ENCODE data around the gene OR52N4.

DNA sequence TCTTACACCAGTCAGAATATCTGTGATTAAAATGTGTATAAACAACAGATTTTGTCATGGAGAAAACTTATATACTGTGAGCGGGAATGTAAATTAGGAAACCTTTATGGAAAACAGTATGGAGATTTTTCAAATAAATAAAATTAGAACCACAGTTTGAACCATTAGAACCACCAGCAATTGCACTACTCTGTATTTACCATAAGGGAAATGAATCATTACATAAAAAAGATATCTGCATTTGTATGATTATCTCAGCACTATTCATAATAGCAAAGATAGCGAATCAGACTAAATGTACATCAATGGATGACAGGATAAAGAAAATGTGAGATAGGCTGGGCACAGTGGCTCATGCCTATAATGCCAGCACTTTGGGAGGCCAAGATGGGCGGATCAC lies 7.4 kb upstream of the OR52N4 start:
- TF ChIP-seq RAD21 (IDR thresholded peaks at IDR 0.05; ENCODE audit: low read depth) (no peak), POLR2A (IDR thresholded peaks at IDR 0.05; ENCODE audit: borderline replicate concordance, extremely low read depth, insufficient read depth, insufficient read length) (no peak), EZH2 (IDR thresholded peaks at IDR 0.05) (no peak), JUND (IDR thresholded peaks at IDR 0.05) (no peak), ZNF274 (IDR thresholded peaks at IDR 0.05; ENCODE audit: low read depth, low read length) (no peak), EZH2phosphoT487 (IDR thresholded peaks at IDR 0.05; ENCODE audit: borderline replicate concordance) (no peak), EGR1 (IDR thresholded peaks at IDR 0.05; ENCODE audit: low read depth) (no peak)
- TF ChIP-seq, protein P1, sequence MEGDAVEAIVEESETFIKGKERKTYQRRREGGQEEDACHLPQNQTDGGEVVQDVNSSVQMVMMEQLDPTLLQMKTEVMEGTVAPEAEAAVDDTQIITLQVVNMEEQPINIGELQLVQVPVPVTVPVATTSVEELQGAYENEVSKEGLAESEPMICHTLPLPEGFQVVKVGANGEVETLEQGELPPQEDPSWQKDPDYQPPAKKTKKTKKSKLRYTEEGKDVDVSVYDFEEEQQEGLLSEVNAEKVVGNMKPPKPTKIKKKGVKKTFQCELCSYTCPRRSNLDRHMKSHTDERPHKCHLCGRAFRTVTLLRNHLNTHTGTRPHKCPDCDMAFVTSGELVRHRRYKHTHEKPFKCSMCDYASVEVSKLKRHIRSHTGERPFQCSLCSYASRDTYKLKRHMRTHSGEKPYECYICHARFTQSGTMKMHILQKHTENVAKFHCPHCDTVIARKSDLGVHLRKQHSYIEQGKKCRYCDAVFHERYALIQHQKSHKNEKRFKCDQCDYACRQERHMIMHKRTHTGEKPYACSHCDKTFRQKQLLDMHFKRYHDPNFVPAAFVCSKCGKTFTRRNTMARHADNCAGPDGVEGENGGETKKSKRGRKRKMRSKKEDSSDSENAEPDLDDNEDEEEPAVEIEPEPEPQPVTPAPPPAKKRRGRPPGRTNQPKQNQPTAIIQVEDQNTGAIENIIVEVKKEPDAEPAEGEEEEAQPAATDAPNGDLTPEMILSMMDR (IDR thresholded peaks at IDR 0.05 in 2 of 3, conservative IDR thresholded peaks at IDR 0.05 in 1 of 3; ENCODE audit: borderline replicate concordance in 1 of 3, insufficient read depth in 1 of 3, low read depth in 2 of 3, low read length in 2 of 3), result no peak
- TF ChIP-seq, protein P2, sequence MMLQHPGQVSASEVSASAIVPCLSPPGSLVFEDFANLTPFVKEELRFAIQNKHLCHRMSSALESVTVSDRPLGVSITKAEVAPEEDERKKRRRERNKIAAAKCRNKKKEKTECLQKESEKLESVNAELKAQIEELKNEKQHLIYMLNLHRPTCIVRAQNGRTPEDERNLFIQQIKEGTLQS (IDR thresholded peaks at IDR 0.05), result no peak
- TF ChIP-seq, protein P3, sequence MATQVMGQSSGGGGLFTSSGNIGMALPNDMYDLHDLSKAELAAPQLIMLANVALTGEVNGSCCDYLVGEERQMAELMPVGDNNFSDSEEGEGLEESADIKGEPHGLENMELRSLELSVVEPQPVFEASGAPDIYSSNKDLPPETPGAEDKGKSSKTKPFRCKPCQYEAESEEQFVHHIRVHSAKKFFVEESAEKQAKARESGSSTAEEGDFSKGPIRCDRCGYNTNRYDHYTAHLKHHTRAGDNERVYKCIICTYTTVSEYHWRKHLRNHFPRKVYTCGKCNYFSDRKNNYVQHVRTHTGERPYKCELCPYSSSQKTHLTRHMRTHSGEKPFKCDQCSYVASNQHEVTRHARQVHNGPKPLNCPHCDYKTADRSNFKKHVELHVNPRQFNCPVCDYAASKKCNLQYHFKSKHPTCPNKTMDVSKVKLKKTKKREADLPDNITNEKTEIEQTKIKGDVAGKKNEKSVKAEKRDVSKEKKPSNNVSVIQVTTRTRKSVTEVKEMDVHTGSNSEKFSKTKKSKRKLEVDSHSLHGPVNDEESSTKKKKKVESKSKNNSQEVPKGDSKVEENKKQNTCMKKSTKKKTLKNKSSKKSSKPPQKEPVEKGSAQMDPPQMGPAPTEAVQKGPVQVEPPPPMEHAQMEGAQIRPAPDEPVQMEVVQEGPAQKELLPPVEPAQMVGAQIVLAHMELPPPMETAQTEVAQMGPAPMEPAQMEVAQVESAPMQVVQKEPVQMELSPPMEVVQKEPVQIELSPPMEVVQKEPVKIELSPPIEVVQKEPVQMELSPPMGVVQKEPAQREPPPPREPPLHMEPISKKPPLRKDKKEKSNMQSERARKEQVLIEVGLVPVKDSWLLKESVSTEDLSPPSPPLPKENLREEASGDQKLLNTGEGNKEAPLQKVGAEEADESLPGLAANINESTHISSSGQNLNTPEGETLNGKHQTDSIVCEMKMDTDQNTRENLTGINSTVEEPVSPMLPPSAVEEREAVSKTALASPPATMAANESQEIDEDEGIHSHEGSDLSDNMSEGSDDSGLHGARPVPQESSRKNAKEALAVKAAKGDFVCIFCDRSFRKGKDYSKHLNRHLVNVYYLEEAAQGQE (IDR thresholded peaks at IDR 0.05; ENCODE audit: low read depth), result no peak
